Fibroblast of skin of right biceps (primary cell): ENCODE measurements around the gene METTL25B.

ENCODE experiments used
- DNase-seq: peaks from one replicate; pipeline ENCODE4 v3.0.0-alpha.2; 2013

METTL25B gene

DNA sequence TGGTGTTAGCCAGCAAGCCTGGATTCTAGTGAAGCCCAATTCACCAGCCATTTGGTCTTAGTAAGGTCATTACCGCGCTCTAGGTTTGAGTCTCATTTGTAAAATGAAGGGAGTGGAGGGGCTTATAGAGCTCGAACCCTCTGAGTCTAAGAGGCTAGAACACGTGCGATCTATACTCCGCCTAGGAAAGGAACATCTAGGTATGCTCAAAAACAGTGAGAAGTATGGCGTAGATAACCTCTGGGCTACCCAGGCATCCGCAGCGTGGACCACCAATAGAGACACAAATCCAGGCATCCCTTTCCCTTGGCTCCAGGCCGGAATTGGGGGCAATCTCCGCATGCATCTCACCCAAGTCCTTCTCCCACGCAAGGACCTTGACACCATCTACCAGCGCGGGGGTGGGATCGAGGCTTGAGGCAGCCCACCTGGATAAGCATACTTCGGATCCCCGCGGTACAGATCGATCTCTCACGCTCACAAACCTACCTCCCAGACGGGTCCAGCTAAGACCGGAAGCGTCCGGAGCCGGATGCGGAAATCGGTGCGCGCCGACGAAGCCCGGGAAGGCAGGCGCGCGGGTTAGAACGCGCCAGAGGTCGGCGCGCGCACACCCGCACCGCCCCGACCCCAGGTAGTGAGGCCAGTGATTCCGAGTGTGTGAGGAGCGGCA lies at the start of gene METTL25B:
TSS of gene METTL25B (plus strand) at position 544 of the 673 bp plus-strand sequence. CDS start 636 bp downstream, outside the sequence.
- peak; percentile 81 for DNase-seq

DNA sequence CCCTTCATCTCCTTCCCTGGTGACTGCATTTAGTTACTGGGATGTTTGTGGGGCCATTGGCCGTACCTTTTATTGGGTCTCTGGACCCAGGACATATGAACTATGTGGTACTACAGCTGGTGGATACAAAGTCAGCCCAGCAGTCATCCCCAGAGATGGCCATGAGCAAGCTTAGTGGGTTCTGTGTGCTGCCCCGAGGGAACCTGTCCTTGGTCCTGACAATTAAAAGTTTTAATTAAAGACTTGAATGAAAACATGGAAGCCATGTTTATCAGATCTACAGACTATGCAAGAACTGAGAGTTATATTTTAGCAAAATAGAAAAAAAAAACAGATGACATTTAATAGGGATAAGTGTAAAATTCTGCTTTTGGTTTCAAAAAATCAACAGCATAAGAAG lies 48.2 kb upstream of the METTL25B start:
- no peak for DNase-seq

GRCh38 chr1:156681196-156681960 lies 46.9 kb upstream of the METTL25B start:
- no peak for DNase-seq

DNA sequence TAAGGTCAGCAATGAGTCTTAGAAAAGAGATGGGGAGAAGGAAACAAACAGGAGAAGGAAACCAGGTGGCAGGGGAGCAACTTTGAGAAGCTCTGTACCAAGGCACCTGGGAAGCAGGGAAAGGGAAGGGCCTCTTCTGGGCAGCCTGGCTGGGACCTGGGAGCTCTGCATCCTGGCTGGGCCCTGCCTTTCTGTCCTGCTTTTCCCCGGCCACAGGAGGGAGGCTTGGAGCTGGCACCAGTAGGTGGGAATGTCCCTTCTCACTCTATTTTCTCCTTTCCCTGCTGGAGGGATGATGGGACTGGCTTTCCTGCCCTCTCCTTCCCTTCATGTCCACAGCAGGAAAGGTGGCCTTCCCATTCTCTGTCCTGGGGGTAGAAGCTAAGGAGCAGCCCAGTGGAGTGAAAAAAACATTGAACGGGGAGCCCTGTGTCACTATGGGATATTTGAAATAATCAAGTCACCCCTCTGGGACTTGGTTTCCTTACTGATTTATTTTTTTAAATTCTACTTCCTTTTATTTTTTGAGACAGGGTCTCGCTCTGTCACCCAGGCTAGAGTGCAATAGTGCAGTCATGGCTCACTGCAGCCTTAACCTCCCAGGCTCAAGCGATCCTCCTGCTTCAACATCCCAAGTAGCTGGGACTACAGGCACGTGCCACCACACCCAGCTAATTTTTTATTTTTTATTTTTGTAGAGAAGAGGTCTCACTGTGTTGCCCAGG lies 45.9 kb upstream of the METTL25B start:
- no peak for DNase-seq

- peak; percentile 64 for DNase-seq
These were observed 44.0 kb upstream of the METTL25B start for GRCh38 chr1:156684227-156684782.

GRCh38 chr1:156689035-156689952 lies 39.0 kb upstream of the METTL25B start:
- DNase-seq, result peak; percentile 85

- DNase-seq, result peak; percentile 41
These were observed 38.2 kb upstream of the METTL25B start for GRCh38 chr1:156689953-156690674.

DNA sequence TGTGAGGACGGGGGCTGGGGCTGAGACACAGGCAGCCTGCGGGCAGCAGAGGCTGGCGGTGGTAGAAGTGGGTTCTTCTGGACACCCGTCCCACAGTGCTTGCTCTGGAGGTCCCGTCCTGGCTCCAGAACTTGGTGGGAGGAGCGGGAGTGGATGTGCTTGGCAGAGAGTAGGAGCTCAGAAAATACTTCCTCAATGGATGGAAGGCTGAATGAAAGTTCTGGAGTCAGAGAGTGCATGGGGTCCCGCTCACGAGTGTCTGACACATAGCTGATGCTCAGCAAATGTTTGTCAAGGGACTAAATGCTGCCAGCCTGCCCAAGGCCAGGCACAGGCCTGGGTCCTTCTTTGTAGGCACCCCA lies 37.6 kb upstream of the METTL25B start:
- no peak for DNase-seq

DNA sequence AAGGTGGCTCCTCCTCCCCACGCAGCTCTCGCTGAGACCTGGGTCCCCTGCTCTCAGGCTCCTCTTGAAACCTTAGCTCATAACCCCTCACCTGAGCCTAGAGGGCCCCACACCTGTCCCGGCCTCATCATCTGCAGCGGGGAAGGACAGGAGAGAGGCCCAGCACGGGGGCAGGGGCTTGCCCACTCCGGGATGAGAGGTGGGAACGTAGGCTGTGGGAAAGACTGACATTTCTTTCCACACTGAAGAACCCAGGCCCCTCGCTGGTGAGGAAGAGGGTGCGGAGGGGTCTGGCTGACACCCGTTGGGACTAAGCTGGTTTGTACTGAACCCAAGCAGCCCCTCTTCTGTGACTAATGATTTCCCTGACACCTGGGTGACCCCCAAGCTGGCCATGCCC lies 37.1 kb upstream of the METTL25B start:
- DNase-seq, result no peak

DNA sequence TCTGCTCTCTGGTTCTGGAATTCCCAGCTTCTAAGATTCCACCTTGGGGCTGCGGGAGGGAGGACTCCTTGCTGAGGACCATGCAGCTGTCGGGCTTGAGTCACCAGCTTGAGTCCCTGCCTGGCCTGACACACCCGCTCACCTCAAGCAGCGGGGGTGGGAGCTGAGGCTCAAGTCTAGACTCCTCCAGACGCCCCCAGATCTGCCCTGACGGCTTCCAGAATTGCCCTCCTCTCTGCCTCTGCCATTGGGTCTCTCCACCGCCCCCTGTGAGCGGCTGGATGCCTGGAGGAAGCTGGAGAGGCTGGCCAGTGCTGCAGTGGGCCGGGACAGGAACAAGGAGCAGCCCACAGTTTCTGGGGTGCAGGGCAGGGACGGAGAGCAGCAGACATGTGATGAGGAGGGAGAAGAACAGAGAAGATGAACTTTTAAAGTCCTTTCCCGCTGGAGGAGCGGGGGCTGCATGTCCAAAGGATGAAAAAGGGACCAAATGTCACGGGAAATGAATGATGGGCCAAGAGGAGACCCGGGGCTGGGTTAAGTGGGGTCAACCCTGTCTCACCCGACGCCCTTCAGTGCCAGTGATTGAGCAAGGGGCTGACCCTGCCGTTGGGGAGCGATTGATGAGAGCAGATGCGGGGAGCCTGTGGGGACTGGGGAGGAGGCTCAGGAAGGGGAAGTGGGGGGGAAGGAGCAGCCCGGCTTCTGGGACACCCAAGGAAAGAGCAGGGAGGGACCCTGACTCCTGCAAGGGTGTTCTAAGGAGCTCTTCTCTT lies 36.4 kb upstream of the METTL25B start:
- DNase-seq, result peak; percentile 63

DNA sequence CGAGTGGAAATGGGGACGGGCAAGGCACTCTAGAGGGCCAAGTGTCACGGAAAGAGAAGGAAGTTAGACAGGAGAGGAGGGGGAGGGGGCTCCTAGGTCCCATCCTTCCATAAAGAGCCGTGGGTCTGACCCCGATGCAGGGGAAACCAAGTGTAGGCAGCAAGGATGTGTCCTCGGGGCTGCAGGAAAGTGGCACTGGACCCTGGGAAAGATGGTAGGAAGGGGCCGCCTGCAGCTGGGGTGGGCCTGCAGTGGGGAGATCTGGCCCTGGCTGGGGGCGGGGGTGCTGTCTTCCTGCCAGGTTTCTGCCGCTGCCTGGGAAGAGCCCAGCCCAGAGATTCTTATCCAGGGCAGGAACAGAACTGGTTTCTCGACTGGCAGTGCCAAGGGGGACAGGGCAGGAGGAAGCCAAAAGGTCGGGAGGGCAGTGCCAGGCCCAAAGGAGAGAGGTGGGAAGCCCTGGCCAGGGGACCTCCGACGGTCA lies 35.8 kb upstream of the METTL25B start:
- no peak for DNase-seq

GRCh38 chr1:156692925-156693847 lies 35.1 kb upstream of the METTL25B start:
- peak; percentile 74 for DNase-seq

DNA sequence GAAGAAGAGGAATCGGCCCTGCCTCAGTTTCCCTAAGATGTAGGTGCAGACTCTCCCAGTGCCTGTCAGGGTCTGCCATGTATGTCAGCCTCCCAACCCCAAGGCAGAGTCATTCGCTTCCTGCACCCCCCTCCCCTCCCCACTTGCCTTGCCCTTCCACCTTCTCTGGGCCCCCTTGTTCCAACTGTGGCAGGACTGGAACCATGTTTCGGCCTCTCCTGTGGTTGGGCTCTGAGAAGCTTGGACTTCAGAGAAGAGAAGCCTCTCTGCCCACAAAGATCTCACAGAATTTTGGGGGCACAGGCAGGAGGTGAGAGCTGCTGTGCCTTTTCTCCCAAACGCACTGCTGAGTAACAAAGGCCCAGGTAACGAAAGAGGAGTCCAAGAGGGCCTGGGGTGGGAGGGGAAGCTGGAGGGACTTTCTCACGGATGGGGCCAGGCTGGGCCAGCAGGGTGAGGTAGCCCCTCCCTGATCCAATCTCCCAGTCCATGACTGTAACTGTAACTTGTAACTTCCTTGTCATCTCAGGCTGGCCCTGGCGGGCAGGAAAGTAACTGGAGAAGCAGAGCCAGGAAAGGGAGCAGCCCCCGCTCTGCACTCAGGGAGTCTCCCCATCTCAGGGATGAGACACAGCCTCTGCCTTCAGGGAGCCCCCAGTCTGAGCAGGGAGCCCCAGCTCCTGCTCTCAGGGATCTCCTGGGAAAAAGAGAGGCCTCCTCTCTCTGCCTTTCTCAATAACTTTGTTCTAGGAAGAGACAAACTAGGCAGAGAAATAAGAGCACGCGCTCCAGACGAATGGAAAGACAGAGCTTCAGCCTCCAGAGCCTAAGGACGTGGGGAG lies 34.2 kb upstream of the METTL25B start:
- DNase-seq, result peak; percentile 54

DNA sequence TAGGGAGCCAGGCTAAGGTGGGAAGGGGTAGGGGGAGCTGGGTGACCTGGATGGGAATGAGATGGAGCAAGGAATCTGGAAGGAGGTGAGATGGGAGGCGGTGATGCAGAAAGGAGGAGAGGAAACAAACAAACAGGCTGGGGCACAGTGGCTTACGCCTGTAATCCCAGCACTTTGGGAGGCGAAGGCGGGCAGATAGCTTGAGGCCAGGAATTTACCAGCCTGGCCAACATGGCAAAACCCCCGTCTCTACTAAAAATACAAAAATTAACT lies 33.6 kb upstream of the METTL25B start:
- no peak for DNase-seq

DNA sequence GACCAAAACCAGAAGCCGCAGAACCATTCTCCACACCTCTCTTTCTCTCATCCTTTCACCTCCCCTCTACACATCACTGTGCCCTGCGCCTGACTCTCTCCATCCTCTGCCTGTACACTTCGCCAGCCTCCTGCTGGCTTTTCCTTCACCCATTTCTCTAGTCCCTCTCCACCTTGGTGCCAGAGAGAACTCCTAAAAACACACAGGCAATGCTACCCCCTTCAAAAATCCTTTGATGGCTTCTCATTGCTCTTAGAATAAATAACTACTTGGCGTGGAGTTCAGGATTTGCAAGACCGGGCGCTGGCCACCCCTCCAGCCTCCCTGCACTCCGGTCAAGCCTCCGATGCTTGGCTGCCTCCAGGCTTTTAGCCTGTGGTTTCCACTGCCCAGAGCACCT lies 31.5 kb upstream of the METTL25B start:
- no peak for DNase-seq

- no peak for DNase-seq
These were observed 30.8 kb upstream of the METTL25B start for GRCh38 chr1:156697481-156697880.

- no peak for DNase-seq
These were observed 29.3 kb upstream of the METTL25B start for GRCh38 chr1:156698995-156699394.

DNA sequence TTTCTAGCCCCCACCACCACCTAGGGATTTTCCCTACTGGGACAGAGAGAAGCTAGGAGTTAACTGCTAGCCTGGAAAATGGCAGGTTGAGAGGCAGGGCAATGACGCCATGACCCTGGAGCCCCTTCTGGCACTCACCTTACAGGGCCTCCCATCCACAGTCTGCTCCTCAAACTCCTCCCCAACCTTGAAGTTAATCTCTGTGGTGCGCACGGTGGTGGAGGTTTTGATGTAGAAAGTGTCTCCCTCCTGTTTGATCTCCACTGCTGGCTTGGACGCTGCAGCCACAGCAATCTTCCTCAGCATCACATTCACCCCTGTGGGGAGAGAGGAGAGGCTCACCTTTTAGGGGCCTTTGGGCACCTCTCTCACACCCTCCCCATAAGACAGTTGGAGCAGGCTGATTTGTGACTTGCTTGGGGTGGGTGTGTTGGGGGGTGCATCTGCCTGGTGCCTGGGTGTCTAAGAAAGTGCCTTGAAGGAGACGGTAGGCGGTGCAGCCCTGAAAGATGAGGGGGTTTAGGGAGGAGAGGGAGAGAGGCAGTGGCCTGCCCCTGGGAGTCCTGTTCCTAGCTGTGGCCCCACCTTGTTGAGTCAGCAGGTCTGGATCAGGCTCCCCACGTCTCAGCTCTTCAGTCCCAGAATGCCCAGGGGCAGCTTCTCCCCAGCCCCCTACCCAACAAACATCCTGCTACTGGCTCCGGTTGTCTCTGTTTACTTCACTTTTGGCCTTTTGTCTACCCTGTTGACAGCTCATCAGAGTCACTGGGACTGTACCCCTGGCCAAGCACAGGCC lies 27.3 kb upstream of the METTL25B start:
- DNase-seq, result no peak
